T-helper 1 cell treated with Interleukin-12 subunit alpha and Interleukin-12 subunit beta and Interleukin-4 antibody, amounts not matched to agents 30 μg/mL and 1 μg/mL, for 36 hours (primary cell): ENCODE measurements around the gene FGF12.

Experiments used
- H3K27ac Mint-ChIP-seq: one replicate; pipeline ENCODE4 v1.8.0; 2021; ENCODE audit warnings: mild to moderate bottlenecking, mixed read lengths
- H3K27me3 Mint-ChIP-seq: one replicate; pipeline ENCODE4 v1.8.0; 2021; ENCODE audit warnings: low read depth, mixed read lengths
- H3K36me3 Mint-ChIP-seq: one replicate; pipeline ENCODE4 v1.8.0; 2021; ENCODE audit warnings: low read depth, mixed read lengths
- H3K4me1 Mint-ChIP-seq: one replicate; pipeline ENCODE4 v1.8.0; 2021; ENCODE audit warnings: low read depth, mixed read lengths
- H3K4me3 Mint-ChIP-seq: one replicate; pipeline ENCODE4 v1.8.0; 2021; ENCODE audit warnings: mild to moderate bottlenecking, moderate library complexity, mixed read lengths
- H3K9me3 Mint-ChIP-seq: one replicate; pipeline ENCODE4 v1.8.0; 2021; ENCODE audit warnings: mixed read lengths

Gene FGF12

DNA sequence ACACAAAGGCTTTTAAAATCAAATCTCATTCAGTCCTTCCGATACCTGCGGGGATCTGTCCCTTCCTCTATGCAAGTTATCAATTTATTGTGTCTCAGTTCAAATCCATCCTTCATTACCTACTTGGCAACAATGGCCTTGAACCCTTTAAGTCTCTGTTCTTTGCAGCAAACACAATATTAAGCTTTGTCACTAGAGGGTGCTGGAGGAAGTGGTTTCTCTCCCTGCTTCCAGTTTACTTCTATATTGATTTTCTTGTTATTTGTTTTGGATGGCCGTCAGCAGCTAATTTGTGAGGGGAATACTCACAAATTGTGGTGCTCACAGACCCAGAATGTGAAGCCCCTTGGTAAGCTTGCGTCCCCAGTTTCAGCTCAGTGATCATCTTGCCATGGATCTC, 278.3 kb downstream of the FGF12 start:
- Mint-ChIP-seq H3K4me3 (no peak overlapping the region), H3K9me3 (no peaks in the 10 kb centered on the region), H3K27me3 (peaks cover 24% of the 10 kb centered on the region), H3K4me1 (no peaks in the 10 kb centered on the region), H3K36me3 (no peaks in the 10 kb centered on the region), H3K27ac (no peak overlapping the region)

- no peak overlapping the region for H3K4me3 Mint-ChIP-seq
- H3K27me3 Mint-ChIP-seq: peaks cover 24% of the 10 kb centered on the region
- no peak overlapping the region for H3K27ac Mint-ChIP-seq
- H3K36me3 Mint-ChIP-seq: no peaks in the 10 kb centered on the region
- no peaks in the 10 kb centered on the region for H3K4me1 Mint-ChIP-seq
- no peaks in the 10 kb centered on the region for H3K9me3 Mint-ChIP-seq
Observed at GRCh38 chr3:192445770-192446644, 281.3 kb downstream of the FGF12 start.

- Mint-ChIP-seq H3K9me3 (no peaks in the 10 kb centered on the region), H3K4me3 (no peak overlapping the region), H3K27me3 (peaks cover 24% of the 10 kb centered on the region), H3K27ac (no peak overlapping the region), H3K4me1 (no peaks in the 10 kb centered on the region), H3K36me3 (no peaks in the 10 kb centered on the region)
Observed at GRCh38 chr3:192444791-192445106, 282.6 kb downstream of the FGF12 start.

GRCh38 chr3:192444096-192444790, 283.1 kb downstream of the FGF12 start:
- Mint-ChIP-seq H3K36me3 (no peaks in the 10 kb centered on the region), H3K27ac (no peak overlapping the region), H3K27me3 (peaks cover 24% of the 10 kb centered on the region), H3K4me1 (no peaks in the 10 kb centered on the region), H3K4me3 (no peak overlapping the region), H3K9me3 (no peaks in the 10 kb centered on the region)

- peaks cover 6% of the 10 kb centered on the region for H3K27me3 Mint-ChIP-seq
- H3K27ac Mint-ChIP-seq: no peak overlapping the region
- H3K36me3 Mint-ChIP-seq: no peaks in the 10 kb centered on the region
- no peaks in the 10 kb centered on the region for H3K9me3 Mint-ChIP-seq
- no peak overlapping the region for H3K4me3 Mint-ChIP-seq
- no peaks in the 10 kb centered on the region for H3K4me1 Mint-ChIP-seq
Observed at GRCh38 chr3:192435241-192435640, 292.1 kb downstream of the FGF12 start.

DNA sequence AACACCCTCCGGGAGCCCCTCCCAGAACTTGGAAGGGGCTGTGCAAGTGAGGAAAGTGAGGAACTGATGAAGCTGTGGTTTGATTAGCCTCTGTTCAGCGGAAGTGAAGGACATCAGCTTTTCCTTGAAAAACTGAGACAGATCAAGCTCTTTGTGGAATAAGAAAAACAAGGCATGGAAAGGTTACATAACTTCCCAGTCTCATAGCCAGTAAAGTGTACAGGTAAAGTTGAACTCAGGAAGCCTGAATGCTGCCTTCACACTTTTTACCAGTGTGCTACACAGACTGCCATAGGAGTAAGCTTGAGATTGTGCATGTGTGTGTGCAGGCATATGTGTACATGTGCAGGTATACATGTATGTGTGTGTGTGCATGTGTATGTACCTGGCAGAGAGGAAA, 293.2 kb downstream of the FGF12 start:
- no peak overlapping the region for H3K4me3 Mint-ChIP-seq
- no peaks in the 10 kb centered on the region for H3K9me3 Mint-ChIP-seq
- peaks cover 6% of the 10 kb centered on the region for H3K27me3 Mint-ChIP-seq
- no peaks in the 10 kb centered on the region for H3K36me3 Mint-ChIP-seq
- H3K4me1 Mint-ChIP-seq: no peaks in the 10 kb centered on the region
- no peak overlapping the region for H3K27ac Mint-ChIP-seq

DNA sequence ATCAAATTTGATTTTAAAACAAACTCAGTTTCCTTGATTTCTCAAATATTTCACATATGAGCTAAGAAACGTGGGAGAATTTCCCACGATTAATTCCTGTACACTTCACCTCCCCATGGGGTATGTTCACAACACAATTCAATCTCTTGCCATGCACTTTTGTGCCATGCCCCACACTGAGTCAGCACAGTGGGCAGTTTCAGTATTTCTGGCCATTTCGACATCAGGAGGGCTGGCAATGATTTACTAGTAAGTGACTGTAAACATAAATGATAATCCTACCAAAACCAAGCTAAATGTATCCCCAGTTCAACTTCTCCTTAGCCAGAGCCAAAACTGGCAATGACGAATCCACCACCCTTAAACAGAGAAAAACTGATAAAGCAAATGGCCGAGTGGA, 293.6 kb downstream of the FGF12 start:
- Mint-ChIP-seq H3K4me3 (no peak overlapping the region), H3K9me3 (no peaks in the 10 kb centered on the region), H3K4me1 (no peaks in the 10 kb centered on the region), H3K36me3 (no peaks in the 10 kb centered on the region), H3K27me3 (peaks cover 6% of the 10 kb centered on the region), H3K27ac (no peak overlapping the region)

DNA sequence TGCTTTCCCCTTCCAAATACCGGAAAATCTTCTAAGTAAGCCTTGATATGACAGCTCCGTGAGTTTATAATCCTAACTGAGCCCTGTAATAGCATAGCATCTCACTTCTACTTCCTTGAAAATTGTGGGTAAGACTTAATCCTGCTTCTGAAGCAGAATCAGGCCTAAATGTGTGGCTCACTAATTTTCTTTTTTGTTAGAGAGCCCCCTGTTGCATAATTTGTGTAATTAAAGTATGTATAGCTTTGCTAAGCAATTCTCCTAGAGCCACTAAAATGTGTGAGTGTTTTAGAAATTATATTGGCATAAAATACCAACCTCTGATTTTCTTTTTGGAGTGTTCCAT, 304.4 kb downstream of the FGF12 start:
- H3K27me3 Mint-ChIP-seq: no peaks in the 10 kb centered on the region
- no peaks in the 10 kb centered on the region for H3K9me3 Mint-ChIP-seq
- H3K4me3 Mint-ChIP-seq: no peak overlapping the region
- no peaks in the 10 kb centered on the region for H3K36me3 Mint-ChIP-seq
- H3K4me1 Mint-ChIP-seq: no peaks in the 10 kb centered on the region
- no peak overlapping the region for H3K27ac Mint-ChIP-seq

- H3K4me3 Mint-ChIP-seq: no peak overlapping the region
- H3K4me1 Mint-ChIP-seq: no peaks in the 10 kb centered on the region
- H3K36me3 Mint-ChIP-seq: no peaks in the 10 kb centered on the region
- H3K9me3 Mint-ChIP-seq: no peaks in the 10 kb centered on the region
- no peaks in the 10 kb centered on the region for H3K27me3 Mint-ChIP-seq
- no peak overlapping the region for H3K27ac Mint-ChIP-seq
Observed at GRCh38 chr3:192422321-192422996, 304.9 kb downstream of the FGF12 start.

DNA sequence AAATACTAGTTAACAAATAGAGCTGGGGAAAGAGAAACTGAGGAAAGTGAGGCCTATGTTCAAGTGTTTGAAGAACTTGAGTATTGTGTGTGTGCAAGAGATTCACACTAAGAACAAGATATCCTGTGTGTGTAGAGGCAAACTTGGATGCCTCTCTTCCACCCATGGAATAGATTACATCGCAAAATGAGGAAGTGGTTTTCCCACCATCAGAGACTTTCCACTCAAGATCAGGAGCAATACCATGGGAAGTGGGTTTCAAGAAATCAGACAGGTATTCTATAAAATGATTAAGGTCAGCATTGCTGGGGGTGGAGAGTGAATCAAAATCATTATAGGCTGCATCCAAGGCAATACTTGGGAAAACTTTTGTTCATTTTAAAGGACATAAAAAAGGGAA, 308.0 kb downstream of the FGF12 start:
- Mint-ChIP-seq H3K4me3 (no peak overlapping the region), H3K9me3 (no peaks in the 10 kb centered on the region), H3K27me3 (peaks cover 4% of the 10 kb centered on the region), H3K4me1 (no peaks in the 10 kb centered on the region), H3K36me3 (no peaks in the 10 kb centered on the region), H3K27ac (no peak overlapping the region)

DNA sequence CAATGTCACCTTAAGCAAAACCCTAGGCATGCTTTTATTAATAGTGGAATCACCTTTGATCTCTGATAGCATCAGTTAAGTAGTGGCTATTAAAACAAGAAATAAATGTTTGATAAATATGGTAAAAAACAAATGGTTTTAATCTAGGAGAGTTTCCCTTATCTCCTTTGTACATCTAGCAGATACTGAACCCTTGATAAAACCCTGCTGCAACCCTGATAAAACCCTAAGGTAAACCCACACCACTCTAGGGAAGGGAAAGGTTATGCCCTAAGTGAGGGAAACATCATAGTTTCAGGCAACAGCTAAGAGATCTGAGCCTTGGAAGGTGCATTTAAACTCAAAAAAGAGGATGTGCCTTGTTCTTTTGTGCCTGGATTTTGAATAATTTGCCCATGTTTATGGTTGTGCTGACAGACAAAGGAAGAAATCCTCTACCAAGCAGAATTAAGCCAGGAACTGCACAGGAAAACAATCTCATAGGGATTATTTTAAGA, 309.7 kb downstream of the FGF12 start:
- no peak overlapping the region for H3K4me3 Mint-ChIP-seq
- H3K9me3 Mint-ChIP-seq: no peaks in the 10 kb centered on the region
- peaks cover 16% of the 10 kb centered on the region for H3K27me3 Mint-ChIP-seq
- H3K36me3 Mint-ChIP-seq: no peaks in the 10 kb centered on the region
- no peaks in the 10 kb centered on the region for H3K4me1 Mint-ChIP-seq
- no peak overlapping the region for H3K27ac Mint-ChIP-seq

DNA sequence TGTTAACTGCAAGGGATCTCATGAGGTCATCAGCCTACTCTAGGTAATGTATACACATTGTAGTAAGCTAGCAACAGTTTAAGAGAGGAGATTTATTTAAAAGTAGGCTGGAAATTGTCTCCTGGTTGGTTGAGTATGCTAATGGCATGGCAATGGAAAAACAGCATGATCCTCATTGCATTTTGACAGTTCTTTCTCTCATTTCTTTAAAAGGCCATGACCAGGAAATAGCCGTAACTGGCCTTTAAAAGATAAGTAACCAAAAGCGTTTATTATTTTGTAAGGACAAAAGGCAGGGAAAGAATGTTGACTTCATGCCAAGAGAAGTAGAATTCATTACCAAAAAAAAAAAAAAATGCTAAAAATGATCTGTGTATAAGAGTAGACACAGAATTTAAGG, 310.3 kb downstream of the FGF12 start:
- Mint-ChIP-seq H3K27me3 (peaks cover 21% of the 10 kb centered on the region), H3K4me1 (no peaks in the 10 kb centered on the region), H3K4me3 (no peak overlapping the region), H3K9me3 (no peaks in the 10 kb centered on the region), H3K36me3 (no peaks in the 10 kb centered on the region), H3K27ac (no peak overlapping the region)

DNA sequence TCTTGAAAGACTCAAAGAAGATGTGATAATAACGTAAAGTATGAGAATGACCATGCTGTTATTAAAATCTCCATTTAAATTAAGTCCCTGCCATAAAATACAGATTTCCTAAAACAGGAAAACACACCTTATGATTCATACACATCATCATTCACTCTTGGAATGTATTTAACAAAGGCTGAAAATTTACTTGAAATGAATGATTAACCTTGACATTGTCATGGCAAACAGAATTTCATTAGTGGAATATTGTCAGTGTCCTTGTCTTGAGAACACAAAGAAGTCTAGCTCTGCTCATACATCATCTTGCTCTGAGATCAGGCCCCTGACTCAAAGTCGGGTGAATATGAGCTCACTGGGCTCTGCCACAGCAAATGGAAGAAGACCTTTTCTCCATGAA, 313.9 kb downstream of the FGF12 start:
- H3K27ac Mint-ChIP-seq: no peak overlapping the region
- no peaks in the 10 kb centered on the region for H3K9me3 Mint-ChIP-seq
- H3K4me1 Mint-ChIP-seq: no peaks in the 10 kb centered on the region

GRCh38 chr3:192410684-192410960, 316.7 kb downstream of the FGF12 start:
- Mint-ChIP-seq H3K4me3 (no peak overlapping the region), H3K36me3 (peaks cover 2% of the 10 kb centered on the region), H3K27ac (no peak overlapping the region), H3K27me3 (peaks cover 67% of the 10 kb centered on the region), H3K4me1 (no peaks in the 10 kb centered on the region), H3K9me3 (no peaks in the 10 kb centered on the region)

More for the DNA sequence above, 313.9 kb downstream of the FGF12 start:
- H3K4me3 Mint-ChIP-seq: no peak overlapping the region
- peaks cover 45% of the 10 kb centered on the region for H3K27me3 Mint-ChIP-seq
- no peaks in the 10 kb centered on the region for H3K36me3 Mint-ChIP-seq
